ENCODE data around the gene GRPEL2. TPM values are rescaled to one million over a fixed set of nuclear protein-coding genes. Genes with fewer than 3 reads are reported as not detected.

The GRPEL2 gene
- total RNA-seq, 2 donors from 2014 or later = 21.2 to 33.0 TPM

- DNase-seq (no peak), ATAC-seq (no peak)
- no peaks in the 10 kb centered on the region for H3K9me3 ChIP-seq (ENCODE audit: control insufficient read depth, low read length, poor library complexity, severe bottlenecking)
- Mint-ChIP-seq H3K4me1 (peaks cover 63% of the 10 kb centered on the region), H3K4me3 (peak overlapping the region; percentile 55), H3K27ac (peak overlapping the region; percentile 95), H3K36me3 (ENCODE audit: low read depth) (peaks cover 21% of the 10 kb centered on the region), H3K27me3 (no peaks in the 10 kb centered on the region)
These were observed 8.6 kb downstream of the GRPEL2 start for GRCh38 chr5:149353911-149354310.

GRCh38 chr5:149355688-149356087, 10.4 kb downstream of the GRPEL2 start:
- H3K9me3 ChIP-seq (ENCODE audit: control insufficient read depth, low read length, poor library complexity, severe bottlenecking) = no peaks in the 10 kb centered on the region
- Mint-ChIP-seq H3K4me1 (peaks cover 65% of the 10 kb centered on the region), H3K27me3 (no peaks in the 10 kb centered on the region), H3K36me3 (ENCODE audit: low read depth) (peaks cover 12% of the 10 kb centered on the region), H3K4me3 (no peak overlapping the region), H3K27ac (peak overlapping the region; percentile 95)
- ATAC-seq (no peak), DNase-seq (no peak)

DNA sequence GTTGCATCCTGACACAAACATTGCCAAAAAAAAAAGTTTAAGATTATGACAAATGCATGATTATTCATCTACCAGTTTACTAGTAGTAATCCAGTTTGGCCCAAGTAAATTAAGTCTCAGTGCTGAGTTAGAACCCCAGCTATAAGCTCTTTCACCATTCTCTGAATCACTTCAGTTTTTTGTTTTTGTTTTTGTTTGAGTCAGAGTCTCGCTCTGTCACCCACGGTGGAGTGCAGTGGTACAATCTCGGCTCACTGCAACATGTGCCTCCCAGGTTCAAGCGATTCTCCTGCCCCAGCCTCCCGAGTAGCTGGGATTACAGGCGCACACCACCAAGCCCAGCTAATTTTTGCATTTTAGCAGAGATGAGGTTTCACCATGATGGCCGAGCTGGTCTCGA, 11.1 kb downstream of the GRPEL2 start:
- Mint-ChIP-seq H3K27me3 (no peaks in the 10 kb centered on the region), H3K4me1 (peaks cover 67% of the 10 kb centered on the region), H3K36me3 (ENCODE audit: low read depth) (peaks cover 12% of the 10 kb centered on the region), H3K27ac (peak overlapping the region; percentile 95), H3K4me3 (no peak overlapping the region)
- H3K9me3 ChIP-seq (ENCODE audit: control insufficient read depth, low read length, poor library complexity, severe bottlenecking) = no peaks in the 10 kb centered on the region
- DNase-seq (no peak), ATAC-seq (no peak)

- Mint-ChIP-seq H3K4me1 (peaks cover 58% of the 10 kb centered on the region), H3K27me3 (no peaks in the 10 kb centered on the region), H3K4me3 (peak within 1 kb of the TSS; percentile 97), H3K27ac (peak within 1 kb of the TSS; percentile 95), H3K36me3 (ENCODE audit: low read depth) (peaks cover 8% of the 10 kb centered on the region)
- peak; percentile 89 to 94 (median 93) for DNase-seq
- ATAC-seq = peak; percentile 97
- H3K9me3 ChIP-seq (ENCODE audit: control insufficient read depth, low read length, poor library complexity, severe bottlenecking) = no peaks in the 10 kb centered on the region
These were observed 12.3 kb downstream of the GRPEL2 start, which contains the start of gene PCYOX1L for GRCh38 chr5:149357370-149358293. Gene PCYOX1L, plus strand, starts transcription at chr5:149358046. Its CDS starts 23 bp downstream, at chr5:149358069.

- H3K27me3 Mint-ChIP-seq = no peaks in the 10 kb centered on the region
- H3K4me1 Mint-ChIP-seq = peaks cover 59% of the 10 kb centered on the region
- no peaks in the 10 kb centered on the region for H3K9me3 ChIP-seq (ENCODE audit: control insufficient read depth, low read length, poor library complexity, severe bottlenecking)
- ATAC-seq = peak; percentile 29
- DNase-seq = peak in 2 of 3 donors; percentile 17 to 29
- H3K36me3 Mint-ChIP-seq (ENCODE audit: low read depth) = peaks cover 8% of the 10 kb centered on the region
- peak overlapping the region; percentile 97 for H3K4me3 Mint-ChIP-seq
- peak overlapping the region; percentile 95 for H3K27ac Mint-ChIP-seq
These were observed 13.0 kb downstream of the GRPEL2 start for GRCh38 chr5:149358294-149358651.

DNA sequence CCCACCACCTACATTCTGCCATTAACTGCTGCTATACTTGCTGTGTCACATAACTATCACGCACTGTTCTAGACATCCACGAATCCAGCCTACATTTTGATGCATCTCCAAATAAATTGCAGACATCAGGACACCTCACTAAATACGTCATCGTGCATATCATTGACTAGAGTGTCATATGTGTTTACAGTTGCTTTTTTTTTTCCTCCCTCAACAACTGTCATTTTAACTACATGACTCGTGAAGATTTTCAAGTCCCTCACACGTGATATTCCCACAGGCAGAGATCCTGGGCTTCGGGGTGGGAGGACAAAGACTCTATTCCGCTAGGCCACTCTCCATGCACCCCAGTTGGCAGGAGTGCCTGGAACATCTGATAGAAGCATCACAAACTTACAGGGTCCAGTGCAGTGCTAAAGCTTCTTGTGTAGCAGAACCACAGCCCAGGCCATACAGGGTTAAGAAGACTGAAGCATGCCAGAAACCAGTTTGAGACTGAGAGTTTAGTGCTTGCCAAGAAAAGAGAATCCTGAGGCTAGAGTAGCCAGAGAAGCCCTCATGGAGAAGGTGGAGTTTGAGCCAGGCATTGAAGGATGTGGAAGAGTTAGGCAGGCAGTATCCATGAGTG, 13.7 kb downstream of the GRPEL2 start:
- Mint-ChIP-seq H3K36me3 (ENCODE audit: low read depth) (peaks cover 8% of the 10 kb centered on the region), H3K27me3 (no peaks in the 10 kb centered on the region), H3K4me3 (peak overlapping the region; percentile 97), H3K27ac (peak overlapping the region; percentile 95), H3K4me1 (peaks cover 56% of the 10 kb centered on the region)
- DNase-seq = no peak
- no peaks in the 10 kb centered on the region for H3K9me3 ChIP-seq (ENCODE audit: control insufficient read depth, low read length, poor library complexity, severe bottlenecking)
- no peak for ATAC-seq

DNA sequence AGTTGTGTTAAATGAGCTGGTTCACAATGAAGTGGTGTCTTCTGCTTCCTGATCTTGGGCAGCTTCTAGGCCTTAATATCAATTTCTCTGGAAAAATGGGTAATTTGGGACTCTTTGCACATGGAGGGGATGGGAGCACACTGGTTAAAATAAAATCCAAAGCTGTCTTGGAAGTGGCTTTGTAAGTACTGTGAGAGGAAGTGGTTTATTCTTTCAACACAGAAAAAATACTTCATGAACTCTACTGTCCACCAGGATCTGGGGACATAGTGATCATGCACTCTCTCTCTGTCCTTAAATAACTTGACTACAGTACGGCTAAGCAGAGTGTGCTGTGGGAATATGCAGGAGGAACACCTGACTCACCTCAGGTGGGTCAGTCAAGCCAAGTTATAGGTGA, 15.0 kb downstream of the GRPEL2 start:
- H3K9me3 ChIP-seq (ENCODE audit: control insufficient read depth, low read length, poor library complexity, severe bottlenecking) = no peaks in the 10 kb centered on the region
- Mint-ChIP-seq H3K27me3 (no peaks in the 10 kb centered on the region), H3K4me1 (peaks cover 52% of the 10 kb centered on the region), H3K27ac (peak overlapping the region; percentile 95), H3K4me3 (peak overlapping the region; percentile 74), H3K36me3 (ENCODE audit: low read depth) (peaks cover 6% of the 10 kb centered on the region)
- ATAC-seq (no peak), DNase-seq (no peak)

GRCh38 chr5:149362541-149362940, 17.2 kb downstream of the GRPEL2 start:
- H3K9me3 ChIP-seq (ENCODE audit: control insufficient read depth, low read length, poor library complexity, severe bottlenecking) = no peaks in the 10 kb centered on the region
- Mint-ChIP-seq H3K36me3 (ENCODE audit: low read depth) (peaks cover 5% of the 10 kb centered on the region), H3K27ac (peak overlapping the region; percentile 37), H3K4me1 (peaks cover 48% of the 10 kb centered on the region), H3K27me3 (no peaks in the 10 kb centered on the region), H3K4me3 (no peak overlapping the region)
- no peak for DNase-seq
- no peak for ATAC-seq

DNA sequence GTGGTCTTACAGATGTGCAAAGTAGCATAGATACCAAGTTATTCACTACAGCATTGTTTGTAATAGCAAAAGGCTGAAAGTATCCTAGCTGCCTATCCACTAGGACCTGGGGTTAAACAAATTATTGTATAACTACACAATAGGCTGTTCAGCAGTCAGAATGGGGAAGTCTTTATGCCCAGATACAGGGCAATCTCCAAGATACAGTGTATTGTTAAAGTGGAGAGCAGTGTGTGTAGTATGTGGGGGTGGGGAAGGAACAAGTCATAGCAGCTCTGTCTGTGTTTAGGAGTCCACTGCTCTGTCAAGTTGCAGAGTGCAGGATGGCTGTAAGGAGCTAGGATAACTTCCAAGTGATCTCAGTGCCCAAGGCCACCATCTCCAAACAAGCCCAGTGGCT, 18.1 kb downstream of the GRPEL2 start:
- H3K4me1 Mint-ChIP-seq = peaks cover 45% of the 10 kb centered on the region
- no peaks in the 10 kb centered on the region for H3K27me3 Mint-ChIP-seq
- peak overlapping the region; percentile 37 for H3K27ac Mint-ChIP-seq
- ATAC-seq (no peak), DNase-seq (no peak)
- H3K4me3 Mint-ChIP-seq = no peak overlapping the region
- H3K36me3 Mint-ChIP-seq (ENCODE audit: low read depth) = peaks cover 5% of the 10 kb centered on the region
- H3K9me3 ChIP-seq (ENCODE audit: control insufficient read depth, low read length, poor library complexity, severe bottlenecking) = no peaks in the 10 kb centered on the region

DNA sequence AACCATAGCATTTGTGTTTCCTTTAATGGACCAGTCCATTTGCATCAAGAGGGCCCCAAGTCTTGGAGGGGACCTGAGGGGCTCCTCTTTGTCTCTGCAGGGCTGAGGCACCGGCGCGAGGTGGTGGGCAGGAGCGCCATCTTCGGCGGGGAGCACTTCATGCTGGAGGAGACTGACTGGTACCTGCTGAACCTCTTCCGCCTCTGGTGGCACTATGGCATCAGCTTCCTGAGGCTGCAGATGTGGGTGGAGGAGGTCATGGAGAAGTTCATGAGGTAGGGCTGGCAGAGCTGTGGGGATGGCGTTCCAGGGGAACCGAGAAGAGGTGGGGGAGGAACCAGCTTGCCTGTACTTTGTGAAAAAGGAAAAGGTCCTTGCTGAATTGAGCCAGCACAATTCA, 18.6 kb downstream of the GRPEL2 start:
- H3K4me3 Mint-ChIP-seq = no peak overlapping the region
- peak overlapping the region; percentile 19 for H3K27ac Mint-ChIP-seq
- DNase-seq (no peak), ATAC-seq (no peak)
- H3K36me3 Mint-ChIP-seq (ENCODE audit: low read depth) = peaks cover 5% of the 10 kb centered on the region
- H3K4me1 Mint-ChIP-seq = peaks cover 41% of the 10 kb centered on the region
- no peaks in the 10 kb centered on the region for H3K27me3 Mint-ChIP-seq
- no peaks in the 10 kb centered on the region for H3K9me3 ChIP-seq (ENCODE audit: control insufficient read depth, low read length, poor library complexity, severe bottlenecking)

DNA sequence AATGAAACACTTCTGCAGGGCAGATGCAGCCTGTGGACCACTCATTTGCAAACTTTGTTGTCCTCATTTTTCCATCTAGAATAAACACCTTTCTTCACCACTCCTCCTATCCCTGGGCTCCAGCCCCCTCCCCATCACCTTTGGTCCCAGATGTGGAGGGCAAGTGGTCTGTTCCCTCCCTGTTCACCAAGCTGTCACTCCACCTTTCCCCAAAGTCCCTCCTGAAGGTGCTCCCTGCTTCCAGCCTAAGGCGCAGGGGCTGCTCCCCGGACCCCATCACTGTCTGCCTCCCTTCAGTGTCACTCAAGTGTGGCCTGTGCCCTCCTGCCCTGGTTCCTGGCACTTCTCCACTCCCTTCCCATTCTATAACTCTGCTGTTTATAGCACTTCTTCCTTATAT, 19.4 kb downstream of the GRPEL2 start:
- no peak for DNase-seq
- H3K4me1 Mint-ChIP-seq = peaks cover 37% of the 10 kb centered on the region
- no peaks in the 10 kb centered on the region for H3K27me3 Mint-ChIP-seq
- no peaks in the 10 kb centered on the region for H3K9me3 ChIP-seq (ENCODE audit: control insufficient read depth, low read length, poor library complexity, severe bottlenecking)
- H3K4me3 Mint-ChIP-seq = no peak overlapping the region
- peaks cover 5% of the 10 kb centered on the region for H3K36me3 Mint-ChIP-seq (ENCODE audit: low read depth)
- no peak for ATAC-seq
- H3K27ac Mint-ChIP-seq = peak overlapping the region; percentile 19

DNA sequence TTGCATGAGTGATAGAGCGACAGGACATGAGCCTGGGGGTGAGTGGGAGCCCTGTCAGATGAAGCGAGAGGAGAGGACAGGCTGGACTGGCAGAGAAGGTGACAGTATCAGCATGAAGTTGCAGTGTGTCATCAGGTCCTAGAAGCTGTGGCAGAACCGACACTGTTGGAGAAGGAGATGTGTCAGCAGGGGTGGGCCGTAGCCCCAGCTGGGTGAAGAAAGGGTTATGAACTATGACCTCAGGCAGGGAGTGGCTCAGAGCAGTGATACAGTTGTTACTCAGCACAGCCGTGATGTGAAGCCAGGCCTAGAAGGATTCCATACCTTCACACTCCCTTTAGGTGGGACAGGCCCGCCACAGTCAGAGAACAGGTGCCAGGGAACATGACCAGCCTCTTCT, 20.1 kb downstream of the GRPEL2 start:
- DNase-seq = no peak
- peaks cover 5% of the 10 kb centered on the region for H3K36me3 Mint-ChIP-seq (ENCODE audit: low read depth)
- no peak for ATAC-seq
- peak overlapping the region; percentile 32 for H3K27ac Mint-ChIP-seq
- H3K9me3 ChIP-seq (ENCODE audit: control insufficient read depth, low read length, poor library complexity, severe bottlenecking) = no peaks in the 10 kb centered on the region
- H3K27me3 Mint-ChIP-seq = no peaks in the 10 kb centered on the region
- peaks cover 30% of the 10 kb centered on the region for H3K4me1 Mint-ChIP-seq
- H3K4me3 Mint-ChIP-seq = no peak overlapping the region

DNA sequence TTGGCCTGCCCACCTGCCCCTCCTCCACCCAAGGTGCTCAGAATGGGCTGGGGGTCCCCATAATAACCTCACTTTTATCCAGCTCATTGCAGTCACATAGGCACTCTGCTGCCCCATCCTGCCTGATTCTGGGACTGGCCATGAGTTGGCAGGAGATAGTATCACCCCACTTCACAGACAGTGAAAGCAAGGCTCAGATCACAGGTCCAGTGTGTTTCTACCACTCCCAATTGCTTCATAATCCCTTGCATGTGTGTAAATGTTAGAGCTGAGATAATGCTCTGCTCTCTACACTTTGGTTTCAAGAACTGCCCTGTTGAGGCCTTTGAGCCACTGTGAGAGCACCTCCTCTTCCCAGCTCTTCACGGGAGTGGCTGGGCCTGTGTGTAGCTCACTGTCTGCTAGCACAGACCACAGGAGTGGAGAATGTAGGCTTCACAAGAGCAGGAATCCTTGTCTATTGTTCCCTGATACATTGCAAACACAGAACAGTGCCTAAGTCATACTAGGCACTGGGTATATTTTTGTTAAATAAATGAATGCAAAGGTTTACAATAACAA, 20.9 kb downstream of the GRPEL2 start:
- peaks cover 27% of the 10 kb centered on the region for H3K4me1 Mint-ChIP-seq
- no peak for ATAC-seq
- peak overlapping the region; percentile 27 for H3K27ac Mint-ChIP-seq
- H3K4me3 Mint-ChIP-seq = no peak overlapping the region
- H3K36me3 Mint-ChIP-seq (ENCODE audit: low read depth) = peaks cover 5% of the 10 kb centered on the region
- H3K27me3 Mint-ChIP-seq = no peaks in the 10 kb centered on the region
- no peak for DNase-seq
- H3K9me3 ChIP-seq (ENCODE audit: control insufficient read depth, low read length, poor library complexity, severe bottlenecking) = no peaks in the 10 kb centered on the region
